ENCODE measurements around the gene DLGAP5. TPM values are rescaled to one million over a fixed set of nuclear protein-coding genes. Genes with fewer than 3 reads are reported as not detected.

DLGAP5 gene
- total and polyA plus RNA-seq, 2 of the 13 experiments (the other 11 are each of a cell fraction or from before 2014, with no cell fraction given), result 7.7 to 55.8 TPM

- no peak for TF ChIP-seq TCF7L2 (IDR thresholded peaks at IDR 0.05; ENCODE audit: low read depth, low read length)
- no peak for TF ChIP-seq ZNF615 (CRISPR knock-in tag; IDR thresholded peaks at IDR 0.05; ENCODE audit: borderline replicate concordance)
- no peak for TF ChIP-seq HOXD1 (CRISPR knock-in tag; IDR thresholded peaks at IDR 0.05)
- no peak for TF ChIP-seq GLI4 (CRISPR knock-in tag; IDR thresholded peaks at IDR 0.05; ENCODE audit: borderline replicate concordance)
- no peak for TF ChIP-seq REL (CRISPR knock-in tag; conservative IDR thresholded peaks at IDR 0.05)
- TF ChIP-seq ZBTB14 (CRISPR knock-in tag; IDR thresholded peaks at IDR 0.05), result no peak
- peak in 1 of 2 experiments; percentile 57; a peak in 2 of 4 replicates for TF ChIP-seq EP300 (IDR thresholded peaks at IDR 0.05; ENCODE audit: low read depth in 2 of 2, low read length in 2 of 2)
- no peak for TF ChIP-seq EP300 (CRISPR knock-in tag; IDR thresholded peaks at IDR 0.05; ENCODE audit: borderline replicate concordance)
- no peak for TF ChIP-seq RERE (CRISPR knock-in tag; IDR thresholded peaks at IDR 0.05; ENCODE audit: low read depth)
- TF ChIP-seq ZNF317 (CRISPR knock-in tag; IDR thresholded peaks at IDR 0.05), result no peak
- no peak for TF ChIP-seq BATF2 (CRISPR knock-in tag; IDR thresholded peaks at IDR 0.05)
- no peak for TF ChIP-seq STAG1 (CRISPR knock-in tag; IDR thresholded peaks at IDR 0.05)
- no peak for TF ChIP-seq ZNF724P (CRISPR knock-in tag; IDR thresholded peaks at IDR 0.05; ENCODE audit: borderline replicate concordance)
- TF ChIP-seq ZMYM2 (CRISPR knock-in tag; IDR thresholded peaks at IDR 0.05), result no peak
- 0 out of 2 replicates have a peak, but pooled peaks have one; percentile 22 for TF ChIP-seq TBX3 (IDR thresholded peaks at IDR 0.05; ENCODE audit: borderline replicate concordance)
- no peak for TF ChIP-seq ZNF616 (CRISPR knock-in tag; IDR thresholded peaks at IDR 0.05; ENCODE audit: low read depth)
- no peak for TF ChIP-seq HNRNPLL (IDR thresholded peaks at IDR 0.05; ENCODE audit: low read depth, low read length, poor library complexity, severe bottlenecking)
- TF ChIP-seq CSRNP1 (CRISPR knock-in tag; IDR thresholded peaks at IDR 0.05), result no peak
- TF ChIP-seq ATF7 (IDR thresholded peaks at IDR 0.05), result no peak
- TF ChIP-seq ATF7 (CRISPR knock-in tag; IDR thresholded peaks at IDR 0.05), result no peak
- no peak for TF ChIP-seq GTF3A (CRISPR knock-in tag; conservative IDR thresholded peaks at IDR 0.05)
- no peak for TF ChIP-seq RCOR2 (CRISPR knock-in tag; IDR thresholded peaks at IDR 0.05)
These were observed 74.9 kb downstream of the DLGAP5 start (continued) for GRCh38 chr14:55116246-55117030.
